EL (cell line): Measurements from ENCODE around the gene MRPL1.
A peak's percentile ranks its signal among the peaks of the same experiment; 100 is the strongest.
"Not testable (repeated sequence)": the region's sequence is repeated elsewhere in the genome, so short reads cannot be mapped to it uniquely, and the experiment has no call there.

Experiments used
- DNase-seq: peaks from one replicate; pipeline ENCODE4 v3.0.0-alpha.2; 2016

MRPL1 gene

GRCh38 chr4:77852892-77853495, 9.6 kb upstream of the MRPL1 start:
- no peak for DNase-seq

GRCh38 chr4:77854431-77855111, 8.1 kb upstream of the MRPL1 start:
- DNase-seq, result no peak

DNA sequence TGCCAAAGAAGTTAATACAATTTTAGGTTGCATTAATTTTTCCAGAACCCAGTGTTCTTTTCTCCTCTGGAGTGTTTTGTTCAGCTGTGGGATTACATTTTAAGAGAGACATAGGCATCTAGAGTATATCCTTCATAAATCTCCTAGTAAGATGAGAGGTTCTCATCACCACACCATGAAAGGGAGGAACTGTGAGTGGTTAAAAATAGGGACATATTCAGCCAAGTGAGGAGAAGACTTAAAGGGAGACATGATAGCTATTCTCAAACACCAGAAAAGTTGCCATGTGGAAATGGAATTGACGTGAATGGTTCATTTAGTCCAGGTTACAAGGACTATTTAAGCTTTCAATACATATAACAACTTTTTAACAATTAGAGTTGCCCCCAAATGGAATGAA, 6.5 kb upstream of the MRPL1 start:
- DNase-seq, result no peak

DNA sequence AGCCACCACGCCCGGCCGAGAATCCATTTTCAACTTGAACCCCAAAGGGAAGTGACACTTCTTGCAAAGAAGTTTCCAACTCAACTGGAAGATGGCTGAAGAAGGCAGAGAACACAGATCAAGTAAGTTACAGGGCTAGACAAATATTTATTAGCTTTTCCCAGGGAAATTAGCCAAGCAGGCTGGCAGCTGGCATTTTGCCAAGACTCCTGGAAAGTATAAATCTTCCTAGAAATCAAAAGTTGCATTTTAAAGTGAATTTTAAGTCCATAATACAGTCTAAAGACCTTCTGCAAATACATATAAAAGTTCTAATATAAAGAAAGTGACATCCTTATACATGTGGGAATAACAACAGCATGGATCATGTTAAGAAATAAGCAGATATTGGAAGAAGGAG, 3.4 kb upstream of the MRPL1 start:
- DNase-seq, result no peak

DNA sequence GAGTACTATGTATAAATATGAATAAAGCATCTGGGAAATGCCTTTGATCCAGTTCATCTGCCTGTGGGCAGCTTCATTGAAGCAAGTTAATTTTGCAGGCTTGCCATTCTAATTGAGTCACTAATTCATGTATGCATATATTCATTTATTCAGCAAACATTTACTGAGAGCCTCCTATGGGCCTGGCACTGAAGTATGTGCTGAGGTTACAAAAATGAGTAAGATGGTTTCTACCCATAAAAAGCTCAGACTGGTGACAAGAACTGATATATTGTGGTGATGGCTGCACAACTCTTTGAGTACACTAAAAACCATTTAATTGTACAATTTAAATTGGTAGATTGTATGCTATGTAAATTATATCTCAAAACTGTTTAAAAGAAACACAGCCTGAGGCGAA, 1.1 kb upstream of the MRPL1 start:
- DNase-seq, result no peak

DNA sequence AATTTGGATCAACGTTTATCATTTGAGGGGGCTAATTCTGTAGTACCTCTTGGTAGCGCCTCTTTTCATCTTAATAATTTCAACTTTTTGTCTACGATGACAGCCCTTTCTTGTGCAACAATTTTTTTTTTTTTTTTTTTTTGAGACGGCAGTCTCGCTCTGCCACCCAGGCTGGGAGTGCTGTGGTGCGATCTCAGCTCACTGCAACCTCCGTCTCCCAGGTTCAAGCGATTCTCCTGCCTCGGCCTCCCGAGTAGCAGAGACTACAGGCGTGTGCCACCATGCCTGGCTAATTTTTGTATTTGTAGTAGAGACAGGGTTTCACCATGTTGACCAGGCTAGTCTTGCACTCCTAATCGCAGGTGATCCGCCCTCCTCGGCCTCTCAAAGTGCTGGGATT, 711 bp downstream of the MRPL1 start:
- DNase-seq, result not testable (repeated sequence)

GRCh38 chr4:77865259-77865658, 2.6 kb downstream of the MRPL1 start:
- no peak for DNase-seq

- no peak for DNase-seq
Observed at GRCh38 chr4:77872723-77873445, 10.3 kb downstream of the MRPL1 start.

- DNase-seq, result no peak
Observed at GRCh38 chr4:77877167-77877566, 14.5 kb downstream of the MRPL1 start.

DNA sequence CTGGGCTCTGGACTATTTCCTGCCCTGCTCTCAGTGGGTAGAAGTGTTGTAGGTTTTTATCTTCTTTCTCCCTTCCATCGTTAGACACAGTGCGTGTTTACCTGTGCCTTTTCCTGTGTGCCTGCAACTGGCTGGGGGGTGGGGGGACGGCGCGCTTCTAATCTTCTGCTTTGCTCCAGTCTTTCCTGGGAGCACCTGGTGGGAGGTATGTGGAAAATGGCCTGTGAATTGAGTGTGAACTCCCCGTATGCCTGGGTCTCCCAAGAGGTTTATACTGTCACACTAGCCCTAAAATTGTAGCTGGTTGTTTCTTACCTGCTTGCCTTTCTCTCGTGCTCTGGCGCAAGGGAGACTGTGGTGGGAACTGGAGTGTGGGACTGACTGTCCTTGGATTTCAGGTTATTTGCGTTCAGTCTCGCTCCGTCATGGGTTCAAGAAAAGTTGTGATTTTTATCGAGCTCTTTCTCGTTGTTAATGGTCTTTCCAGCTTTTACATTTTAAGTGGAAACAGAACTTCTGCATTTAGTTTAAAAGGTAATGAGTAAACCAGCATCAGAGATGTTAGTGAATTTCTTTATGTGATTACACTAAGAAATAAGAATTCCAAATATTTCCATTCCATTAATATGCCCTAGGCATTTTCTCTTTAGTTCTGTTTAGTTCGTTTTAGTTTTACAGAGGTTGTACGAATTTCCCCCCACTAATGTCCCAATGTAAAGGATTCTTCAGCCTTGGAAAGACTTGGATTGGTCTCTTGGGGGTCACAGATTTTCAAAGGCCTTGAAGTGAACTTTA, 15.3 kb downstream of the MRPL1 start:
- no peak for DNase-seq

DNA sequence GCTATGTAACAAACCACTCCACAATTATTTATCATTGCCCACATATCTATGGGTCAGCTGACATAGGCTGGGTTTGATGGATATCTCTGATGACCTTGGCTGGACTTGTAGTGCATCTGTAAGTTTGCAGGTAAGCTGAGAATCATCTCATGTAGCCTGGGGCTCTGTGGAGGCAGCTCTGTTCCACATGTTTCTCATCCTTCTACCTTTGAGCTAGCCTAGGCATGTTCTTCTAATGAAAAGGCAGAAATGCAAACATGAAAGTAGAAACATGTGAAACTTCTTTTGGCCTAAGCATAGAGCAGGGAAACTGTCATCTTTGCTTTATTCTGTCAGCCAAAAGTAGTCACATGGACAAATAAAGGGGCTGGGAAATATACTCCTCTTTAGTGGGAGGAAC, 18.2 kb downstream of the MRPL1 start:
- DNase-seq, result no peak

DNA sequence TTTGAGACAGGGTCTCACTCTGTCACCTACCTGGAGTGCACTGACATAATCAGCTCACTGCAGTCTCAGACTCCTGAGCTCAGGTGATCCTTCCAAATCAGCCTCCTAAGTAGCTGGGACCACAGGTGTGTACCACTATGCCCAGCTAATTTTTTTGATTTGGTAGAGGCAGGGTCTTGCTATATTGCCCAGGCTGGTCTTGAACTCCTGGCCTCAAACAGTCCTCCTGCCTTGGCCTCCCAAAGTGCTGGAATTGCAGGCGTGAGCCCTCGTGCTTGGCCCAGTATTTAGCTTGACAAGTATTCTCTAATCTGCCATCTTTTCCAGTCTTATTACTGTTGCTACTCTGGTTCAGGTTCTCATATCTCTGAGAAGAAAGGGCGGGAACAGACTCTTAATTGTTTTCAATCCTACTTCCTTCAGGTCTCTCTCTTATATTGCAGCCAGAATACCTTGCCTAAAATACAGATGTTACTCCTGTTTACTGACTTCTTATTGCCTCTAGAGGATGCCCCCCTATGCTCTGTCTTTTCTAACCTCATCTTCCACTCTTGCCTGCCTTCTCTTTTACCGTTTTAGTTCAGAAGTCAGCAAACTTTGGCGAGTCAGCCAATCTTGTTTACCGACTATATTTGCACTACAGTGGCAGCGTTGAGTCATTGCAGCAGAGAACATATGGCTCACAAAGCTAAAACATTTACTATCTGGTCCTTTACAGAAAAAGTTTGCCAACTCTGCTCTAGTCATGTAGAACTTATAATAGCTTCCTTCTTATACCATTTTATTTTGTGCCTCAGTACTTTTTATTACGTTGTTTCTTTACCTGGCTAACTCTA, 19.0 kb downstream of the MRPL1 start:
- peak; percentile 20 for DNase-seq

- DNase-seq, result no peak
Observed at GRCh38 chr4:77893451-77893850, 30.8 kb downstream of the MRPL1 start.

GRCh38 chr4:77899607-77900006, 37.0 kb downstream of the MRPL1 start:
- DNase-seq, result no peak

DNA sequence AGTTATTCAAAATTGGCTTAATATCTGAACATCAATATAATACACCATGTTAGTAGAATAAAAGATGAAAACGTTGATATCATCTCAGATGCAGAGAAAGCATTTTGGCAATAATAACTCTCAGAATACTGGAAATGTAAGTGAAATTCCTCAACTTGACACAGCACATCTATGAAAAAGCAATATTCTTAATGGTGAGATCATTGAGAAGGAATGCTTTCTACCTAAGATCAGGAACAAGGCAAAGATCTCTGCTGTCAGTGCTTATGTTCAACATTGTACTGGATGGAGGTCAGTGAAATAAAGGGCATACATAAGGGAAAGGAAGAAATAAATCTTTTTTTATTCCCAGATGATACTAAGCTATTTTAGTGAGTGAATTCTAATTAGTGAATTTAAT, 40.6 kb downstream of the MRPL1 start:
- no peak for DNase-seq

DNA sequence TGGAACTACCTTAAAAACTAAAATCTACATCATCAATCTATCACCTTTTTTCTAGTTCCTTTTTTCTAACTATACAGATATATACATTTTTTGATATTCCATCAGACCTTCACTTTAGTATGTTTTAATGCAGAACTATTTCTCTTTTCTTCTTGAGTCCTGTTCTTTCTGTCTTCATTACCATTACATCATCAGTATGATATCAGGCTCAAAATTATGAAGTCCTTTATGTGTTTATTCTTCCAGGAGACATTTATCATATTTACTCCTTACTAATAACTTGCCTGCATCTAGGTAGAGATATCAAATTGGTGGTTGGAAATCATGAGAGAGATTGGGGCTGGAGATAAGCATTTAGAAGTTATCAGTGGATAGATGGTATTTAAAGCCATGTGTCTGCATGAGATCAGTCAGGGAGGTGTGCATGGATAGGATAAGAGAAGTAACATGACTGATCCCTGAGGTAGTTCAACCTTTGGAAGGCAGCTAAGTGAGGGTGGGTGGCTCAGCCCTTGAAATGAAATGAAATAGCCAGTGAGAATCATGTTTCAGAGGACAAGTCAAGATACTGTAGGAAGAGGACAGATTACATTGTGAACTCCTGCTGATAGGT, 43.1 kb downstream of the MRPL1 start:
- no peak for DNase-seq

GRCh38 chr4:77910676-77911075, 48.0 kb downstream of the MRPL1 start:
- no peak for DNase-seq

DNA sequence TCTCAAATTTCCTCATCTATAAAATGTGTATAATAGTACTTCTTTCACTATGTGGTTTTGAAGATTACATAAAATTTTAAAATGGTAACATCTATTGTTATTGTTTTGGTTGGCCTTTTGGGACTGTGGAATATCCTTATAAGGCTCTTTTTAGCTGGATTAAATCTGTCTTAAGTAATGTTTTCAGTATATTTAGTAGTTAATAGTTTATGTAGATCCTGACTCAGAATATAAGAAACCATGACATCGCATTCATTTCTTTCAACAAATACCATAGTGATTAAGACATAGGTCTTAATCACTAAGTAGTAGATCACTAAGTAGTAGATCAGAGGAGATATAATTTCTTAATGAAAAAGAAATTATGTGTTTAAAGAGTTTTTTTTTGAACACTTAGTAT, 48.5 kb downstream of the MRPL1 start:
- peak; percentile 16 for DNase-seq

- peak; percentile 13 for DNase-seq
Observed at GRCh38 chr4:77911842-77912450, 49.3 kb downstream of the MRPL1 start.

DNA sequence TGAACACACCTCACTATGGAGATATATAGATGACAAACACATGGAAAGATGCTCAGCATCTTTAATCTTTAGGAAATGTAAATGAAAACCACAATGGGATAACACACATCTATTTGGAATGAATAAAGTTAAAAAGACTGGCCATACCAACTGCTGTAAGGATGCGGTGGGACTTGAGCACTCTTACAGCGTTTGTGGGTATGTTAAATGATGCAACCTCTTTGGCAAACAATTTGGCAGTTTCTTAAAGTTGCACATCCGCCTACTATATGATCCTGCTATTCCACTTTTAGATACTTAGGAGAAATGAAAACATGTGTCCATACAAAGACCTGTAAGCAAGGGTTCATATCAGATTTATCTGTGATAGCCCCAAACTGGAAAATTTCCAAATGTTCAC, 50.7 kb downstream of the MRPL1 start:
- no peak for DNase-seq

DNA sequence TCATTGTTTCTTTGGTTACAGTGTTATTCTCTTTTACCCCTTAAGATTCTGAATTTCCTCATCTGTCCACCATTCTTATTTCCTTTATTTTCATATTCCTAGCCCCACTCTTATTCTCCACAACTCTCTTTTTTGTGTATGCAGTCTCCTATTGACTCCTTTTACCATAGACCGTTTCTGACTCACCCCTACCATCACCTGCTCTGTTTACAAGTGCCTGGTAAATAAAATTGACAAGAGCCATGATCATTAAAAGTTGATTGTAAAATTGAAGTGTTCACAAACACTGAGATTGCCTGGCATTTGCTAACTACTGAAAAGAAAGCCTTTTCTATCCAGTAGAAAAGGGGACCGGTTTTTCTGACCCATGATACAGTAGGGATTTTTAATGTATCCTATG, 54.4 kb downstream of the MRPL1 start:
- no peak for DNase-seq

GRCh38 chr4:77917601-77918000, 55.0 kb downstream of the MRPL1 start:
- no peak for DNase-seq
